NCI-H748 (cell line): ENCODE measurements around the gene VIP.
A peak's percentile ranks its signal among the peaks of the same experiment; 100 is the strongest.
"Not testable (repeated sequence)": the region's sequence is repeated elsewhere in the genome, so short reads cannot be mapped to it uniquely, and the experiment has no call there.

Source experiments
- DNase-seq: peaks from one replicate; lab custom pipeline; 2025; ENCODE audit not compliant: unreplicated experiment; lab: John Stamatoyannopoulos, UW

The VIP gene

GRCh38 chr6:152750694-152751093 is at the start of gene VIP:
Gene VIP, plus strand, starts transcription at chr6:152750797. Its CDS starts 1,381 bp downstream, at chr6:152752178.
- DNase-seq = no peak

- DNase-seq = no peak
Observed at GRCh38 chr6:152701081-152701862, 49.3 kb upstream of the VIP start.

- no peak for DNase-seq
Observed at GRCh38 chr6:152701863-152702401, 48.7 kb upstream of the VIP start.

- not testable (repeated sequence) for DNase-seq
Observed at GRCh38 chr6:152703750-152704149, 46.8 kb upstream of the VIP start.

- no peak for DNase-seq
Observed at GRCh38 chr6:152705327-152705726, 45.3 kb upstream of the VIP start.

GRCh38 chr6:152716322-152716721 is 34.3 kb upstream of the VIP start:
- no peak for DNase-seq

- no peak for DNase-seq
Observed at GRCh38 chr6:152720974-152721373, 29.6 kb upstream of the VIP start.

- DNase-seq = no peak
Observed at GRCh38 chr6:152721956-152722355, 28.6 kb upstream of the VIP start.

GRCh38 chr6:152723398-152723797 is 27.2 kb upstream of the VIP start:
- no peak for DNase-seq

GRCh38 chr6:152726313-152726712 is 24.3 kb upstream of the VIP start:
- no peak for DNase-seq

- DNase-seq = no peak
Observed at GRCh38 chr6:152727507-152727906, 23.1 kb upstream of the VIP start.

- no peak for DNase-seq
Observed at GRCh38 chr6:152734630-152735029, 16.0 kb upstream of the VIP start.

- DNase-seq = no peak
Observed at GRCh38 chr6:152736687-152737273, 13.8 kb upstream of the VIP start.

- no peak for DNase-seq
Observed at GRCh38 chr6:152745509-152746171, 5.0 kb upstream of the VIP start.

- no peak for DNase-seq
Observed at GRCh38 chr6:152746172-152746553, 4.4 kb upstream of the VIP start.

GRCh38 chr6:152748843-152749242 is 1.8 kb upstream of the VIP start:
- DNase-seq = peak; percentile 3

- no peak for DNase-seq
Observed at GRCh38 chr6:152749336-152749735, 1.3 kb upstream of the VIP start.

GRCh38 chr6:152765331-152765730 is 14.7 kb downstream of the VIP start:
- DNase-seq = no peak

GRCh38 chr6:152769159-152769558 is 18.6 kb downstream of the VIP start:
- DNase-seq = no peak

- no peak for DNase-seq
Observed at GRCh38 chr6:152769993-152770392, 19.4 kb downstream of the VIP start.

GRCh38 chr6:152771061-152771687 is 20.6 kb downstream of the VIP start:
- no peak for DNase-seq
